GM19395 (cell line): ENCODE measurements around the gene SOCS1.

Source experiments
- ATAC-seq: cut with Tn5 transposase; IDR thresholded peaks from one replicate; pipeline ENCODE4 v1.9.1; 2021; ENCODE audit warnings: mild to moderate bottlenecking, moderate library complexity; ENCODE audit not compliant: unreplicated experiment

SOCS1 gene

DNA sequence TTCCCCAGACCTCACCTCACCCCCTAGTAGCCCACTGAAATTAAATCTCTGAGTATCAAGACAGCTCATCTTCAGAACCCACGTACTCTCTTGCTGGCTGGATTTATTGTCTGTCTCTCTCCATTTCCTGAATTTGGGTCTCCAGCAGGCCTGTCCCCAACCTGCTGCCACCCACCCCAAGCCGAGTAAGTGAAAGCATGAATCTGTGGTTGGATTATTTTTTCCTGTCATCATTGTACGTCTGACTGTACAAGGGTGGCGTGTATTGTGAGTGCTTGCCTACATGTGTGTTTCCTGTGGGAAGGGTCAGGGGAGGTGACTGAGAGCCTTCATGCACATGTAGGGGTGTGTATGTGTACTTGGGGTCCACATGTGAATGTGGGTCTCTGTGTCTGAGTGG is 7.7 kb upstream of the SOCS1 start:
- ATAC-seq, result no peak

GRCh38 chr16:11262915-11263314 is 6.9 kb upstream of the SOCS1 start:
- ATAC-seq, result no peak

- ATAC-seq, result no peak
These were observed 4.6 kb upstream of the SOCS1 start for GRCh38 chr16:11260596-11260966.

DNA sequence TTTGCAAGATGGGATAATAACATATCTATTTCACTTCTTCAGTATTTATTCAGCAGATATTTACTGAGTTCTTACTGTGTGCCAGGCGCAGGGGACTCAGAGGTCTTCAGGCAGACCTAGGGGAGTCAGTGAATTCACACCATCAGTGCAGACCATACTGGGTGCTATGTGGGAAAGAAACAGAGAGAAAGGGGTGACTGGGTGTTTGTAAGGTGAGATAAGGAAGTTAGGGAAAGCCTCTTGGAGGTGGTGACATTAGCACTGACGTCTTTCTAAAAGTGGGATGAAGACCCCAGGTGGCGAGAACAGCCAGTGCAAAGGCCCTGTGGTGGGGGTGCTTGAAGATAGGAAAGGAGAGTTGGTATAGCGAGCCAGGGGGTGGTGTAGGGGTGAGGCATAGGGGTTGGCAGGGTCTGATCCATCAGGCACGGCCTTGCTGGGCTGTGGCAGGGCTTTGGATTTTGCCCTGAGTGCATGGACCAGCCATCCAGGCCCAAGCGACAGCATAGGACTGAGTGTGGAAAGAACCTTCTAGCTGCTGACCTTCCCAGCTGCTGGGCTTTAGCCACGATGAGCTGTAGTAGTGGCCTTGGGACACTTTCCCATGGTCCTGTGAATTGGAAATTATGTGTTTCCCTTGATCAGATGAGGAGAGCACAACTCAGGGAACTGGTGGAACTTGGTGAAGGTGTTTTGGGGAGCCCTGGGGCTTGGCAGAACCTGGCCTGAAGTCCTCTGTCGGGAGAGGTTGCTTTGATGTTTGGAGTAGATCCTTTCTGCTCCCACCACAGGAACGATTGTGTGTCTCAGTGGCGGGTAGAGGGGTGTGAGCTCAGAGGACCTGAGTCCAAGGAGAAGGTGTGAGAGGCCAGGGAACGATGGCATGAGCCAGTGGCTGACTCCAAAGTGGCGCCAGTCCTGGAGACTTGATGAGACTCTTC is 3.9 kb upstream of the SOCS1 start:
- ATAC-seq, result no peak

DNA sequence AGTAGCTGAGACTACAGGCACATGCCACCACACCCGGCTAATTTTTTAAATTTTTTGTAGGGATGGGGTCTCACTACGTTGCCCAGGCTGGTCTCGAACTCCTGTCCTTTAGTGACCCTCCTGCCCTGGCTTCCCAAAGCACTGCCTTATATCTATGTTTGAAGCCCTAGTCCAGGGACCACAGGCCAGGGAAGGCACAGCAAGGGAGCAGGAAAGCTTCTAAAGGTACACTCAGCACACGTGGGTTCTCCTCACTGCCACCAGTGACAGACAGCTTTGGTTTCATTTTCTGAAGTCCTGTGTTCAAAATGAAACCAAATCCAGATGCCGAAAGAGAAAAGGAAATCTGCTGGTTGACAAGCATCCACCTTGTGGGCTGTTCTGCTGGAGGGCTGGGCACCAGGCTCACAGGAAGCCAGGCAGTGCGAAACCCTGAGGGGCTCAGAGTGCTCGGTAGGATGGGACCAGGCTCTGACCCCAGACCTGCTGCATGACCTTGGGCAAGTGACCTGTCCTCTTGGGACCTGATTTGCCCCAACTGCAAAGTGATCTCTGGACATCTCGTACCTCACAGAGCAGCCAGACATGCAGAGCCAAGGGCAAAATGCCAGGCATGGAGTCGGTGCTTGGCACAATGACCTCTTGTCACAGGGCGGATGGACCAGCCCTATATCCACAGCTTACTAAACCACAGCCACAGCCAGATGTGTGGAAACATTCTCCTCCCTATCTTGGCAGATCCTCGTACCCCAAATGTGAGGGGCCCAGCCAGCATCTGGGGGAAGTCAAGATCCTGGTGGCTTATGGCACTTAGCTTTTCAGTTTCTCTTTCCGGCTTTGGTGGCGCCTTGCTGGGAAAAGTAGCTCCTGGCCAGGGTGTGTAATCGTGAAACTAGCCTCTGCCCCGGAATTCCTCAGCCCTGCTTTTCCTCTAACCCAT is 2.8 kb upstream of the SOCS1 start:
- no peak for ATAC-seq

- ATAC-seq, result no peak
These were observed 1.3 kb upstream of the SOCS1 start for GRCh38 chr16:11257131-11257938.

- ATAC-seq, result no peak
These were observed 692 bp upstream of the SOCS1 start for GRCh38 chr16:11256661-11257130.

GRCh38 chr16:11254913-11255736 is 879 bp downstream of the SOCS1 start:
- ATAC-seq, result peak; percentile 5

GRCh38 chr16:11253995-11254912 is 1.8 kb downstream of the SOCS1 start:
- no peak for ATAC-seq

DNA sequence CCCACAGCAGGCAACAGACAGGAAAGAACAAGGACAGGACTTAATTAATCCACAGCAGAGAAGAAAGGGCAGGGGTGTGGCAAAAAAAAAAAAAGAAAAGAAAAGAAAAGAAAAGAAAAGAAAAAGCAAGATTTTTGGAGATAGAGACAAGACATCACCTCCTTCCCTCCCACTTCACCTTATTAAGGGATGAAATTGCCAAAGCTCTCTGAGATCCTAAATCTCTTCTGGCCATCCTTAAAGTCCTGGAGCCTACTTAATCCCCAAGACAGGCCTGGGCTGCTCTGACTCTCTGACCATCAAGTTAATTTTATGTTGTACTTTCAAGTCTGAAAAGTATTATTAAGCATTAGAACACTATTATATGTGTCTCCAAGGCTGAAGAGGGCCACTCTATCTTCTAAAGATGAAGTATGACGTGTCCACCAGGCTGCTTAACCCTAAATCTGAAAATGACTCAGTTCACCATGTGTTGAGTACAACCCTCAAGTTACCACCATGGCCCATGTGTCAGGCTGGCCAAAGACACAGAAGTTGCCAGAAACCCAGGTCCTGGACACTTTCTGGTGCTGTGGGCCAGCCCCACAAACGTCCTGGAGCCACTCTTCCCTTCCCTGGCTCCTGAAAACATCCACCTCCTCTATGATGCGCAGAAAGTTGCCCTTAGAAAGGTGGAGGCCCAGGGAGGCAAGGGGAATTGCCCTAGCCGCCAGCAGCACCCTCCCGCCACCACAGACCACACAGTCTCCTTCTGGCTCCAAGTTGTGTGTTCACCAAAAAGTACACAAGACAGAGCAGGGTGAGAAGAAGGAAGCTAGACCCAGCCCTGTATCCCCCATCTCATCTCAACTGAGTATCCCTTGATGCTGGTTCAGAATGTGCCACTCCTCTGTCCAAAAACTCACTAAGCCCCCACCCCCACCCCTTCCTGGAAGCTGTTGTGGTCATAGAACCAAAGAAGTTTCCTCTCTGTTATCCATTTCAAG is 2.7 kb downstream of the SOCS1 start:
- no peak for ATAC-seq

GRCh38 chr16:11252482-11252931 is 3.5 kb downstream of the SOCS1 start:
- ATAC-seq, result no peak

GRCh38 chr16:11251525-11252481 is 4.2 kb downstream of the SOCS1 start:
- ATAC-seq, result no peak

GRCh38 chr16:11250786-11251524 is 5.0 kb downstream of the SOCS1 start:
- ATAC-seq, result no peak

DNA sequence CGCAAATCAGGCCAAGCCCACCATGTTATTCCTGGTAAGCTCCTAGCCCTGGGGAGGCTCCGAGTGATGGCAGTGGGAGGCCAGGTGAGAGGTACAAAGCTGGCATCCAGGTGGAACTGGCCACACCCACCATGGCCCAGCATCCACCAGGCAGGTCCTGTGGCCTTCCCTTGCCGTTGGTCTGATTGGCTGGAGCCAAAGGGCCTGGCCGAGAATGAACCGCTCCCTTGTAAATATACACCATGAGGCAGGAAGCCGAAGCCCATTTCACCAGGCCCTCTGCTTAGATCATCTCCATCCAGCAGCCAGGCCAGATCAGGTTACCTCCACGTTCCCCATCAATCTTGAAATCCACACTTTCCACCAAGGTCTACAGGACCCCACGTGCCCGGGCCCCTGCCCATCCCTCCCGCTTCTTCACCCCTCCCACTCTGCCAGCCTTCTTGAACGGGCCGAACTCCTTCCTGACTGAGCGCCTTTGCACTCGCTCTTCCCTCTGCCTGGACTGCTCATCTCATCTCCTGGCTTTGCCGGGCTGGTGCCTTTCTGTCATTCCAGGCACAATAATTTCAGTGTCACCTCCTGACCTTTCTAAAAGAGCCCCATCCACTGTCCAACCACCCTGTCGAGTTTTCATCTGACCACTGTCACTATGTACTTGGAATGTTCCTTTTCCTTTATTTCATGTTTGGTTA is 5.8 kb downstream of the SOCS1 start:
- no peak for ATAC-seq
